Activated T-helper 2 cell treated with anti-CD3 and anti-CD28 coated beads, Interferon-gamma antibody, Interleukin-2, Interleukin-4, amounts not matched to agents 10 μg/mL and 5 μg/mL and 100 μg/mL, durations not matched to agents 14 hours and 24 hours and 36 hours (primary cell): ENCODE results near the gene NPPA. TPM values are rescaled to one million over a fixed set of nuclear protein-coding genes. Genes with fewer than 3 reads are reported as not detected.
"Not testable (repeated sequence)": the region's sequence is repeated elsewhere in the genome, so short reads cannot be mapped to it uniquely, and the experiment has no call there.

Experiments used
- DNase-seq: peaks from one replicate; pipeline ENCODE4 v3.0.0; 2021; ENCODE audit warnings: low spot score
- H3K27ac Mint-ChIP-seq: one replicate; pipeline ENCODE4 v1.8.0; 2021; ENCODE audit warnings: mixed read lengths
- H3K27me3 Mint-ChIP-seq: one replicate; pipeline ENCODE4 v1.8.0; 2021; ENCODE audit warnings: low read depth, mixed read lengths
- H3K36me3 Mint-ChIP-seq: one replicate; pipeline ENCODE4 v1.8.0; 2021; ENCODE audit warnings: low read depth, mixed read lengths
- H3K4me1 Mint-ChIP-seq: one replicate; pipeline ENCODE4 v1.8.0; 2021; ENCODE audit warnings: low read depth, mixed read lengths
- H3K4me3 Mint-ChIP-seq: one replicate; pipeline ENCODE4 v1.8.0; 2021; ENCODE audit warnings: low read depth, mild to moderate bottlenecking, moderate library complexity, mixed read lengths
- H3K9me3 Mint-ChIP-seq: one replicate; pipeline ENCODE4 v1.8.0; 2021; ENCODE audit warnings: mixed read lengths
- intact Hi-C: fragments of 100-400 bp; cut with micrococcal nuclease; formaldehyde crosslinking; loops from one replicate; pipeline ENCODE4 v1.15.1; 2023
- total RNA-seq: library from RNA; stranded (reverse); gene quantifications from 2 replicates; pipeline ENCODE4 v1.2.3, GENCODE V29; 2022

The NPPA gene
- not detected in 2 replicates for total RNA-seq

DNA sequence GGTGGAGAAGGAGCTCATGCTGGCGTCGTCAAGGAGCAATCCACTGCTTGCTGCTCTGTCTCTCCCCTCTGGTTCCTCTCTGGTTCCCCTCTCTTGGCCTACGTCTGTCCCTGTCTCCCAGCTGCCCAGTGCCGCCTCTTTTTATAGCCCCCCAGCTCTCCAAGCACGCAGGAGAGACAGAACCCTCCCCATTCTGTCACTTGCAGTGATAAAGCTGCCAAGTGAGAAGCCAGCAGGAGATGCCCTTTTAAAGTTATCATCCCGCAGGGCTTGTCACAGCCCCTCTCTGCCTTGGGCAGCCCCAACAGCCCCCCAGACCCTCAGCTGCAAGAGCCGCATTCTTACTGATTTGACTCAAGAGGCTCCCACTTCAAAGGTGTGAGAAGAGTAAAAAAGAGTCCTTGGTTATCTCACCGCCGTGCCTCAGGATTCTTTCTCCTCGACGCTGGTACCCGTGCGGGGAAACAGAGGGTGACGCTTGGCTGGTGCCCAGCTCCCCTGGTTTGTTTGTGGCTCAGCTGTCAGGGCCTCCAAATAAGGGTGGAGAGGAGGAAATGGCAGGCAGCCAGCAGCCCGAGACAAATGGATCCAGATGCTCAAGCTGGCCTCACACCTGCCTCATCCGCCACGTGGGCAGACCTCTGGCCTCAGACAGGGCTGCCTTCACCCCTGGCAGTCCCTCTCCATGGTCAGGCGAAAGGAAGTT lies at the start of gene NPPA:
Gene NPPA (minus strand): TSS at position 117 of the 706 bp plus-strand sequence. CDS start 99 bp downstream, at position 18.
- no peak within 1 kb of the TSS for H3K4me3 Mint-ChIP-seq
- H3K9me3 Mint-ChIP-seq: no peaks in the 10 kb centered on the region
- intact Hi-C loops: no loop called here
- H3K27me3 Mint-ChIP-seq: peaks cover 8% of the 10 kb centered on the region
- H3K4me1 Mint-ChIP-seq: no peaks in the 10 kb centered on the region
- H3K36me3 Mint-ChIP-seq: peaks cover 15% of the 10 kb centered on the region
- no peak within 1 kb of the TSS for H3K27ac Mint-ChIP-seq
- no peak for DNase-seq

DNA sequence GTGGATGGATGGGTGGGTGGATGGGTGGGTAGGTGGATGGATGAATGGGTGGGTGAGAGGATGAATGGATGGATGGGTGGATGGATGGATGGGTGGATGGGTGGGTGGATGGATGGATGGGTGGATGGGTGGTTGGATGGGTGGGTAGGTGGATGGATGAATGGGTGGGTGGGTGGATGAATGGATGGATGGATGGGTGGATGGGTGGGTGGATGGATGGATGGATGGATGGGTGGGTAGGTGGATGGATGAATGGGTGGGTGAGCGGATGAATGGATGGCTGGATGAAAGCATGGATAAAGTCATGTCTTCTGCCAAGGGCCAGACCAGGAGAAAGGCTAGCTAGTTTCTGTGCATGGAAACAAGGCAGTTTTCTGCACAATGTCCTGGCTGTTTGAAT lies 46.9 kb upstream of the NPPA start:
- not testable (repeated sequence) for H3K4me1 Mint-ChIP-seq, H3K4me3 Mint-ChIP-seq, H3K36me3 Mint-ChIP-seq, DNase-seq, H3K27ac Mint-ChIP-seq, H3K9me3 Mint-ChIP-seq
- intact Hi-C loops: loop anchor here (1.0 kb wide), 1 partner anchor 56 kb away; no protein-coding TSS in a partner anchor
- peaks cover 32% of the 10 kb centered on the region for H3K27me3 Mint-ChIP-seq

DNA sequence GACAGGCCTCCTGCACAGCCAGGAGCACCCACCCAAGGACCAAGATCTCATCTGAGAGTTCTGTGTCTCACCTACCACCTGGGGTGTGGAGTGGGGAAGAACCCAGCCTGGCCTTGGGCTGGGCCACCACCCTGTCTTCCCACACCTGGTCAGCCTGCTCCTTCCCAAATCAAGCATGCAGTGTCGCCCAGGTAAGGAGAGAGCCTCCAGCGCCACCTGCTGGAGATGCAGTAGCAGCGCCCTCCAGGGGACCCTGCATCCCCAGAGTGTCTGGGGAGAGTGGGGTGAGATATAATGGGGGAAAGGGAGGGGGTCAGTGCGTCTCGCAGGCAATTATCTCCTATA lies 46.3 kb upstream of the NPPA start:
- no peaks in the 10 kb centered on the region for H3K4me1 Mint-ChIP-seq
- no peaks in the 10 kb centered on the region for H3K36me3 Mint-ChIP-seq
- intact Hi-C loops: loop anchor here (1.0 kb wide), 1 partner anchor 56 kb away; no protein-coding TSS in a partner anchor
- H3K27ac Mint-ChIP-seq: no peak overlapping the region
- H3K4me3 Mint-ChIP-seq: no peak overlapping the region
- DNase-seq: peak; percentile 54
- H3K27me3 Mint-ChIP-seq: peaks cover 26% of the 10 kb centered on the region
- H3K9me3 Mint-ChIP-seq: no peaks in the 10 kb centered on the region

DNA sequence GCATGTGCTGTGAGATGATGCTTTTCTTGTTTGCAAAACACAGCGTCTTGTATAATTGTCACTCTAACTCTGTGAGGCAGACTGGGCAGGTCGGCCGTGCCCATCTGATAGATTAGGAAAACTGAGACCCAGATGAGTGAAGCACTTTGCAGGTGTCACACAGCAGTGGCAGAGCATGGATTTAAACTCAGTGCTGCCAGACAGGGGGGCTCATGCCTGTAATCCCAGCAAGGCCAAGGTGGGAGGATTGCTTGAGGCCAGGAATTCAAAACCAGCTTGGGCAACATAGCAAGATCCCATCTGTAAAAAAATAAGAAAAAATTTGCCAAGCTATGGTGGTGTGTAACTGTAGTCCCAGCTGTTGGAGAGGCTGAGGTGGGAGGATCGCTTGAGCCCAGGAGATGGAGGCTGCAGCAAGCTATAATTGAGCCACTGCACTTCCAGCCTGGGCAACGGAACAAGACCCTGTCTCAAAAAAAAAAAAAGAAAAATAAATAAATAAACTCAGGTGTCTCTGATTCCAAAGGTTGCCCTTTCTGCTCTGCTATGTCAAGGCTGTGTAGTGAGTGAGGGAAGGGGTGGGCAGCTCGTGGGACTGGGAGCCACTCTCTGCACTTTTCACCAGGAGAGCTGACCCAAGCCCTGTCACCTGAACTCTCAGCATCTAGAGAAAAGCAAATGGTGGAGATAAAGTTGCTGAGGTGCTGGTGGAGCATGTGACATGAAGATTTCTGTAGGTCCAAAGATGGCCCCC lies 44.0 kb upstream of the NPPA start:
- Mint-ChIP-seq H3K27ac (no peak overlapping the region), H3K4me1 (no peaks in the 10 kb centered on the region), H3K4me3 (no peak overlapping the region), H3K9me3 (no peaks in the 10 kb centered on the region), H3K36me3 (no peaks in the 10 kb centered on the region), H3K27me3 (peaks cover 16% of the 10 kb centered on the region)
- no peak for DNase-seq
- intact Hi-C loops: no loop called here

DNA sequence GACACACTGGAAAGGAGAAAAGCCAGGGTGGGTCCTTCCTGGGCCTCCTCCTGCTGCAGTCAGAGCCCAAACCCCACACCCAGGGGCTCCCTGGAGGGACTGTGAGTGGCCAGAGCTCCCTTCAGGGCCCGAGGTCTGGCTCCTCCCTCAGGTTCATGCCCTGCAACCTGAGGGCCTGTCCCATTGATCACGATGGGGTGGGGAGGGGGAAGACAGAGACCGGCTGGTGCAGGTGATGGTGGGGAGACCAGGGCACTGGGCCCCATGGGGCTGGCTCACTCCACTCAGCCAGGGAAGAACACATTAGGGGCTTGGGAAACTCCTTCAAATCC lies 41.3 kb upstream of the NPPA start:
- Mint-ChIP-seq H3K27me3 (peaks cover 7% of the 10 kb centered on the region), H3K4me1 (no peaks in the 10 kb centered on the region), H3K4me3 (no peak overlapping the region), H3K27ac (no peak overlapping the region), H3K9me3 (no peaks in the 10 kb centered on the region), H3K36me3 (no peaks in the 10 kb centered on the region)
- DNase-seq: no peak
- intact Hi-C loops: no loop called here

DNA sequence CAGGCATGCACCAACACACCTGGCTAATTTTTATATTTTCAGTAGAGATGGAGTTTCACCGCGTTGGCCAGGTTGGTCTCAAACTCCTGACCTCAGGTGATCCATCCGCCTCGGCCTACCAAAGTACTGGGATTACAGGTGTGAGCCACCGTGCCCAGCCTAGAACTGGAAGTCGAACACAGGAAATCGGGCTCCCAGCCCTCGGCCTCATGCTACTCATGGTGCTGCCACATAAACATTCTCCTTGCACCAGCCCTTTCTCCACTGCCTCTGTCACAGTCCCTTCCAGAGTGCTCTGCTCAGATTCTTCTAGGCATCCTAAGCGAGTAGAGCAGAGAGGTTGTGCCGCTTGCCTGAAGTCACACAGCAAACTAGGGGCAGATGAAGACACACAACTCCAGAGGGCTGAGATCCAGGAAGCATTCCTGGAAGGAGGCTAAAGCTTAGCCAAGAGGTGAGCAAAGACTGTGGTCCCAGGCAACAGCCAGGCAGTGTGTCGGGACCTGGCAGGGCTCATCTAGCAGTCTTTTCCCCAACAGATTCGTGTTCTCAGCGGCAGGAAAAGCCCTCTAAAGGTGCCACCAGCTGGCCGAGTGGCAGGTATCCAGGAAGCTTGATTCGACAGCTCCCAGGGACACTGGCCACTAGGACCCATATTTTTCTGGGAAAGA lies 40.8 kb upstream of the NPPA start:
- Mint-ChIP-seq H3K36me3 (no peaks in the 10 kb centered on the region), H3K4me1 (no peaks in the 10 kb centered on the region), H3K4me3 (no peak overlapping the region), H3K9me3 (no peaks in the 10 kb centered on the region), H3K27ac (no peak overlapping the region), H3K27me3 (peaks cover 6% of the 10 kb centered on the region)
- intact Hi-C loops: no loop called here
- no peak for DNase-seq

DNA sequence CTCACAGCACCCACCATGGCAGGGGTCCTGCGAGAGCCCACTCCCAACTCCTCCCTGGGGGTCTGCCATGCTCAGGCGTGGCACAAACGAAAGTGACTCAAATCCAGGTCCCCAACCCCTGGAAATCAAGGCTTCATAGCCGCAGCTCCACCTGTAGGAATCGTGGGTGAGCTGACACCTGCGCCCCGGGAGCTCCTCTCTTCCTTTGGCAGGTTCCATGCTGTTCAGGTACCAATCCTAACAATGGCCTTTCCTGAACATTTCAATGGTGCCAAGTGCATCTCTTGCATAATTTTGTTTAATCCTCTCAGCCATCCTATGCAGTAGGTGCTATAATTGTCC lies 40.1 kb upstream of the NPPA start:
- Mint-ChIP-seq H3K27me3 (peaks cover 3% of the 10 kb centered on the region), H3K27ac (no peak overlapping the region), H3K9me3 (no peaks in the 10 kb centered on the region), H3K4me1 (no peaks in the 10 kb centered on the region), H3K36me3 (no peaks in the 10 kb centered on the region), H3K4me3 (no peak overlapping the region)
- intact Hi-C loops: no loop called here
- no peak for DNase-seq

DNA sequence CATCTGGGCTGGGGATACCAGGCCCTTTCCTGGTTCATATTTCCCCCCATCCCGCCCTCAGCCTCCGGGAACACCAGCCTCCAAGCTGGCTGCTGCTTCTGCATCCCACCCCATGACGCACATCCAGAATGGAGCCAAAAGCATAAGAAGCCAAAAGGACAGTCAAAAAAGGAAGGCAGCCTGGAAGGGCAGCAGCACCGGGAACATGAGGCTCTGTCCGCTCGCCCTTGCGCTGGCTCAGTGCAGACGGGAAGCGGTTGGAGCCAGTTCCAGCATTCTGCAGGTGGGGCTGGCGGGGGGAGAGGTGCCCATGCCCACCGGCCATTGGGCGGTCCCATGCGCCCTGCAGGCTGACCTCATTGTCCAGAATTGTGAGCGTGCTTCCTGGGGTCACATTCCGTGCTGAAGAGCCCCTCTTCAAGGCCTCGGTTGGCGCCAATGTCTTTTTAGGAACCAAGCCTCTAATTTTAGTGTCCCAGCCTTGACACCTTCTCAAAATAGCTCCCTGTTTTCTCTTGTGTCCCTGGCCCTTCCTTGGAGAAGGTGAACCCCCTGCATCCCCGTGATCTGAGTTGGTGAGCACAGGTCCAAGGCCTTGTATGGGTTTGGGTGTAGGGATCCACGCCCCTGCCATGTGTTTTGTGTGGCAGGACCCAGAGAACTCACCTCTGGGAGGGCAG lies 39.5 kb upstream of the NPPA start:
- Mint-ChIP-seq H3K4me3 (no peak overlapping the region), H3K27ac (no peak overlapping the region), H3K4me1 (no peaks in the 10 kb centered on the region), H3K27me3 (peaks cover 3% of the 10 kb centered on the region), H3K36me3 (no peaks in the 10 kb centered on the region), H3K9me3 (no peaks in the 10 kb centered on the region)
- intact Hi-C loops: no loop called here
- DNase-seq: no peak

DNA sequence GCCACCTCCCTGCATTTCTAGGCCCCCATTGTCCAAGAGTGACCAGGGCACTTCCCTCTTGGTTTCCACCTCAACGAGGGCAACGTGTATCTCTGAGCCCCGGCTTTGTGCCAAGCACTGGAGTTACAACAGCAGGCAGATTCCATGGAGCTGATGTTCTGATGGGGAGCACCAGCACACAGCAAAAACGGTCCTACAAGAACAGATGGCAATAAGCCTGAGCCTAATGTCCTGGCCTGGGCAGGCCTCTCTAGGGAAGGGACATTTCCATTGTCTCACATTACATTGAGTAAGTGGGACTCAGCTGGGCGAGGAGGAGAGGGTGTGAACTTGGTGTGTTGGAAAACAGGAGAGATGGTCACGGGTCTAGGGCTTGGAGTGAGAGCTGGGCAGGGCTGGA lies 38.3 kb upstream of the NPPA start:
- Mint-ChIP-seq H3K36me3 (no peaks in the 10 kb centered on the region), H3K9me3 (no peaks in the 10 kb centered on the region), H3K4me1 (no peaks in the 10 kb centered on the region), H3K4me3 (no peak overlapping the region), H3K27ac (no peak overlapping the region), H3K27me3 (no peaks in the 10 kb centered on the region)
- DNase-seq: no peak
- intact Hi-C loops: no loop called here

DNA sequence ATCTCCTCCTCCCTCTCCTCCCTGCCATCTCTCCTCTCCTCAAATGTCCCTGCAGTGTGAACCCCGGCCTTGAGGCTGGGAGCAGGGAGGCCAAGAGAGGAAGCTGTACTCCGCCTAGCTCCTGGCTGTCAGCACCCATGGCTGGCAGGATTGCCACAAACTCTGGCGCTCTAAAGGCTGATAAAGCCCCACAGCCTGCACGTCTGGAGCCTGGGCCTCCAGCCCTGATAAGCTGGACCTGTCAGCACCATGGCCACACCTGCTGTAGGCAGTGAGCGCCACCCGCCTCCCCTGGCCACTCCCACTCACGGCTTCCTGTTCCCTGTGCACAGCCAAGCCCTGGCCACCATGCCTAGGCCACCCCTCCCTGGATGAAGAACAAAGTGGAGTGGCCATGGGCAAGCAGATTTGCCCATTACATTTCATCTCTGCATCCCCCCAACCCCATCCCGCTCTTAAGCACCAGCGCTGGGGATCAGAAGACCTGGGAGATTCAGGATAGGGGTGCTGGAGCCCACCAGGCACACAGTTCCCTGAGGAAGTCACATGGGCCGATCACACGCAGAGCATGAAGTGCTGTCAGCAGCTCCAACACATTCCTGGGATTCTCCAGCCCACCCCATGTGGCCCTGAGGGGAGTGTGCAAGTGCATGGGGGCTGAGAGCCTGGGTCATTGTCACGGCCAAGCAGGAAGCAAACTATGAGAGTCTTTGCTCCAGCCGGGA lies 35.4 kb upstream of the NPPA start:
- H3K27me3 Mint-ChIP-seq: no peaks in the 10 kb centered on the region
- no peaks in the 10 kb centered on the region for H3K4me1 Mint-ChIP-seq
- intact Hi-C loops: no loop called here
- no peak overlapping the region for H3K27ac Mint-ChIP-seq
- no peaks in the 10 kb centered on the region for H3K36me3 Mint-ChIP-seq
- no peak overlapping the region for H3K4me3 Mint-ChIP-seq
- DNase-seq: no peak
- no peaks in the 10 kb centered on the region for H3K9me3 Mint-ChIP-seq

DNA sequence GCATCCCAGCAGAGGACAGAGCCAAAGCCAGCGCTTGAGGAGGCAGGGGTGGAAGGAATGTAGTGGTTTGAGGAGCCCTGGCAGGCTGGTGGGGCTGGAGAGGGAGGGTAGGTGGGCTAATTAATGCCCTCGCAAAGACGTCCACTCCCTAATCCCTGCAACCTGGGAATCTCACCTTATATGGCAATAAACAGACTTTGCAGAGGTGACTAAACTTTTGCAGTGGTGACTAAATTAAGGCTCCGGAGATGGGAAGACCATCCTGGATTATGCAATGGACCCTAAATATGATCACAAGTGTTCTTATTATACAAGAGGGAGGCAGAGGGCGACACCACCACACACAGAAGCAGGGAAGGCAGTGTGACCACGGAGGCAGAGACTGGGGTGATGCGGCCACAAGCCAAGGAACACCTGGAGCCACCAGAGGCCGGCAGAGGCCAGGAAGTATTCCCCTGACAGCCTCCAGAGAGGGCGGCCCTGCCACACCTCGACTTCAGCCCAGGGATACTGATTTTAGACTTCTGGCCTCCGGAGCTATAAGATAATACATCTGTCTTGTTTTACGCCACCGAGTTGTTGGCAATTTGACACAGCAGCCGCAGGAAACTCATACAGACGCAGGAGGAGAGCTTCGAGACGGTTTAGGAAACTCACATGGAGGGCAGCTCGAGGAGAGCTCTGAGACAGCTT lies 34.3 kb upstream of the NPPA start:
- Mint-ChIP-seq H3K4me3 (no peak overlapping the region), H3K36me3 (no peaks in the 10 kb centered on the region), H3K9me3 (no peaks in the 10 kb centered on the region), H3K27me3 (no peaks in the 10 kb centered on the region), H3K4me1 (no peaks in the 10 kb centered on the region), H3K27ac (no peak overlapping the region)
- intact Hi-C loops: no loop called here
- DNase-seq: no peak
